Mesenteric fat pad (tissue), 1 donor: ENCODE data around the gene CENPP. TPM values are rescaled to one million over a fixed set of nuclear protein-coding genes. Genes with fewer than 3 reads are reported as not detected.
"Not testable (repeated sequence)": the region's sequence is repeated elsewhere in the genome, so short reads cannot be mapped to it uniquely, and the experiment has no call there.

Experiments used
- DNase-seq: peaks from one replicate; pipeline ENCODE4 v3.0.0-alpha.2; 2020; ENCODE audit warnings: low spot score
- total RNA-seq: library from RNA; stranded (reverse); fragmentation: NEBNext Ultra II Directional; extraction: Animal tissue kit (Norgen Biotek cat#: 25700); gene quantifications from one replicate; pipeline ENCODE4 v1.2.1, GENCODE V29; 2021
- donor health status: DM: yes; HTN: yes; CAD: no.

The CENPP gene
- total RNA-seq, 1 donor from 2014 or later = 4.0 TPM

- no peak for DNase-seq
Measured at GRCh38 chr9:92590377-92590776, 264.6 kb downstream of the CENPP start.

DNA sequence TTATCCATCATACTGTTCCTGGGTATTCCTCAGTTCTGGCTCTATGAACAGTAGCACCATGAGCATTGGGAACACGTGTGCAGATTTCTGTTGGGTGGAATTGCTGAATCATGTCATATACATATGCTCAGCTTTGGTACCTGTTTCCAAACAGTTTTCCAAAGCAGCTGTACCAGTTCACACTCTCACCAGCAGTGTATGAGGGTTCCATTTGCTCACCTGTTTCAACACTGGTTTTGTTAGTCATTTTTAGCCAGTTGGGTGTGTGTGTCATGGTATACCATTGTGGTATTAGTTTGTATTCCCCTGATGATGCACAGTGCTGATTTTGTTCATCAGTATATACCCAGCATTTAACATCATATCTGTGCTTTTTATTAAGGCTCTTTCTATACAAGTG is 266.8 kb downstream of the CENPP start:
- no peak for DNase-seq

GRCh38 chr9:92592946-92593861 is 267.5 kb downstream of the CENPP start:
- no peak for DNase-seq

- not testable (repeated sequence) for DNase-seq
Measured at GRCh38 chr9:92595075-92595474, 269.3 kb downstream of the CENPP start.

- no peak for DNase-seq
Measured at GRCh38 chr9:92595930-92596329, 270.2 kb downstream of the CENPP start.

DNA sequence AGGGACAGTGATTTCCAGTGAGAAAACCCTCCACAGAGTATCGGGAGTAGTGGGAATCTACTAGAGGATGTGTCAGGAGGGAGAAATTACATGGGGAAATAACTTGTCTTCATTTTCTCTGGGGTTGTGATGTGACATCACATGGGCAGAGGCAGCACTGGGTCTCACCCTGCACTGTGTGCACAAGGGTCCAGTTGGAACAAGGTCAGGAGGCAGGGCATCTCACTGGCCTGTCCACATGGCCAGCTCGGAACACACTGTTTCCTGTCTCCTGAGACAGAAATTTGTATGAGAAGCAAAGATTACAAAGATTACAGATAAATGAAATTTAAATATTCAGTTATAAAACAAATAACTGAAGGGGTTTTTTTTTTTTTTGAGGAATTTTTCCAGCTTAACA is 272.6 kb downstream of the CENPP start:
- no peak for DNase-seq

DNA sequence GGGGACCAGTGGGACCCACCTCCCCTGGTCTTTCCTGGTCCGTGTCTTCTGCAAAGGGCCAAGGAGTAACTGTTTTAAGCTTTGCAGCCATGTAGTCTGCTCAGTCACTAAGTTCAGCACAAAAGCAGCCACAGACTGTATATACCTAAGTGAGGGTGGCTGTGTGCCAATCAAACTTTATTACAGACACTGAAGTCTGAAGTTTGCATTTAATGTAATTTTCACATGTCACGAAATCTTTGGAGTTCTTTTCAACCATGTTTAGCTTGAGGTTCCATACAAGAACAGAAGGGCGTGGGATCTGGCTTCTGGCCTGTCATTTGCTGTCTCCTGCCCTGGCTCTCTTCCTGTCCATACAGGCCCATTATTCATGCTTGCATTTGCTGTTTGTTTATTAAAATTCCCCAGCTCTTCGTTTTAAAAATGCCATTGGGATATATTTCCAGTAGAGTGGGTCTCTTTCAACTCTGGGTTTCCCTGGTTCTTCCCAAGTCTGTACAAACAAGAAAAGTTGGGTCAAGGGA is 274.2 kb downstream of the CENPP start:
- no peak for DNase-seq

GRCh38 chr9:92600462-92601261 is 274.9 kb downstream of the CENPP start:
- no peak for DNase-seq

GRCh38 chr9:92601451-92601850 is 275.7 kb downstream of the CENPP start:
- DNase-seq = no peak

GRCh38 chr9:92602413-92602812 is 276.7 kb downstream of the CENPP start:
- DNase-seq = no peak

GRCh38 chr9:92603100-92603499 is 277.3 kb downstream of the CENPP start:
- no peak for DNase-seq

GRCh38 chr9:92603990-92604389 is 278.2 kb downstream of the CENPP start:
- DNase-seq = no peak

DNA sequence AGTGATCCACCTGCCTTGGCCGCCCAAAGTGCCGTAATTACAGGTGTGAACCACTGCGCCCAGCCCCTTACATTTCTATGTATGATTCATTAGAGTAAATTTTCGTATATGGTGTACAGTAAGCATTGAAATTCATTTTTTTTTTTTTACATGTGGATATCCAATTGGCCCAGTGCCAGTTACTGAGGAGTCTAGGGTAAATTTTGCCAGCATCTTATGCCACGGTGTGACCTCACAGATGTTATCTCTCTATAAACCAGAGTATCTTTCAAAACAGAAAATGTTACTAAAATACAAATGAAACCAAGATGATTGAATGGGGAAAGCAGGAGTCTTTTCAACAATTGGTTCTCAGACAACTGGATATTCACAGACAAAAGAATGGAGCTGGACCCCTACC is 279.5 kb downstream of the CENPP start:
- DNase-seq = no peak

- DNase-seq = no peak
Measured at GRCh38 chr9:92607088-92607487, 281.3 kb downstream of the CENPP start.

DNA sequence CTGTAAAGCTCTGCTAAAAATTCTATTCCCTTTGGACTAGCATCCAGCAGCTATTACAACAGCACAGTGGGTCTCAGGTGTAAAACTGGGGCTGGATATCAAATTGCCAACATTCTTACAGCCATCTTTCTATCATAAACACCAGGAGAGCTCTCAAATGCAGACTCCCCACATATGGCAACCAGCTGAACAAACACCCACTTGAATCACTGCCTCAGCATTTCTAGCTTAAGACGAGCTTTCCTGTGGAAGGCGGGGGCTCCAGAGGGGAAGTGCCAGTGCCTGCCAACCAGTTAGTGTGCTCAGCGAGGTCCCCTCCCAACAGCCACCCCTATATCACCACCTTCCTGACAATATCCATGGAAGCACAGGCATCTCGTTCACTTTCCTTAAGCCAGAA is 282.0 kb downstream of the CENPP start:
- no peak for DNase-seq

DNA sequence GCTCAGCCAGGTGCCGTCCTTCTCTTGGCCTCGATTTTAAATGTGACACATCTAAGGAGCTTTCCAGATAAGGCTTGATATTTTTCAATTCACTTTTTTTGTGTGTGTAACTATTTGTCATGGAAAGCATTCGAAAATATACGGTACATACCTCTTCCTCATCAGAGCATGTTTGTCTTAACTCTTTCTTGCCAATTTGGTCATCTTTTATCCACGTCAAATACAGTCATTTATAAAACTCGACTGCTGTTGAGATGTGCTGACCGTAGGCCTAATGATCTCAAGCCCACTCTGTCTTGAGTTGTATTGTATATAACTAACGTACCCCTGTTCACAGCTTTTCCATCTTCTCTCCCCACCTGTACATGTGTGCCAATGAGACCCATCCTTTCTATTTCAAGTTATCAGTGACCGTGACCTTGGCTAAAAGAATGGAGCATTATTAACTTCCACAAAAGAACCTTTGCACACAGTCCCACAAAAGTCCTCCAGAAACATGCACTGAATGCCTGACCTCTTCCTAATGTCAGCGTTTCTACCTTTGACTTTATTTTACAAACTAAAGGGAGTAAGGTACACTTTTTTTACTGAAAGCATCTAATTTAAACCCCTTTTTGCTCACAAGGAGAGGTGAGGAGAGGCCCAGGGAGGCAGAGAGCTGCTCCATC is 282.6 kb downstream of the CENPP start:
- no peak for DNase-seq

DNA sequence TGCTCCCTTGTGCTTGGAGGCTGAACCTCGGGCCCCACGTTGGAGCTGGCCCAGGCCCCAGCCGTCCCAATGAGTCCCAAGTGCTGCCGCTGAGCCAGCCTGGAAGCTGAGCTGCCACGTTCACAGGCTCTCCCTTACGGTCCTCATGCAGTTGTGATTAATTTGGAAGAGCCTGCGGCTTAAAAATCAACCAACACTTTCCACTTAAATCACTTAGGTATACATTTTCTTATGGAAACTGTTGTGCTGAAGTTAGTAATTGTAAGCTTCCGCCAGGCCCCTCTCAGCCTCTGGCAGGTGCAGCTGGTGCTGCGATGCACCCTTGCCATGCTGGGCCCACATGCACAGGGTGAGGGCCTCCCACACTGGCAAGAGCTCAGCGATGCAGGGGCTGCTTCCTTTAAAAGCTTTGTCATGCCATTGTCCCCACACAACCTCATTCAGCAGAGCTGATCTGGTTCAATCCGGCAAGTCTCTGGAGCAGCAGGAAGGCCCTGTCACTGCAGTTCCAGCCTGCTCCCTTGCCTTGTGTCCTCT is 283.2 kb downstream of the CENPP start:
- DNase-seq = no peak

DNA sequence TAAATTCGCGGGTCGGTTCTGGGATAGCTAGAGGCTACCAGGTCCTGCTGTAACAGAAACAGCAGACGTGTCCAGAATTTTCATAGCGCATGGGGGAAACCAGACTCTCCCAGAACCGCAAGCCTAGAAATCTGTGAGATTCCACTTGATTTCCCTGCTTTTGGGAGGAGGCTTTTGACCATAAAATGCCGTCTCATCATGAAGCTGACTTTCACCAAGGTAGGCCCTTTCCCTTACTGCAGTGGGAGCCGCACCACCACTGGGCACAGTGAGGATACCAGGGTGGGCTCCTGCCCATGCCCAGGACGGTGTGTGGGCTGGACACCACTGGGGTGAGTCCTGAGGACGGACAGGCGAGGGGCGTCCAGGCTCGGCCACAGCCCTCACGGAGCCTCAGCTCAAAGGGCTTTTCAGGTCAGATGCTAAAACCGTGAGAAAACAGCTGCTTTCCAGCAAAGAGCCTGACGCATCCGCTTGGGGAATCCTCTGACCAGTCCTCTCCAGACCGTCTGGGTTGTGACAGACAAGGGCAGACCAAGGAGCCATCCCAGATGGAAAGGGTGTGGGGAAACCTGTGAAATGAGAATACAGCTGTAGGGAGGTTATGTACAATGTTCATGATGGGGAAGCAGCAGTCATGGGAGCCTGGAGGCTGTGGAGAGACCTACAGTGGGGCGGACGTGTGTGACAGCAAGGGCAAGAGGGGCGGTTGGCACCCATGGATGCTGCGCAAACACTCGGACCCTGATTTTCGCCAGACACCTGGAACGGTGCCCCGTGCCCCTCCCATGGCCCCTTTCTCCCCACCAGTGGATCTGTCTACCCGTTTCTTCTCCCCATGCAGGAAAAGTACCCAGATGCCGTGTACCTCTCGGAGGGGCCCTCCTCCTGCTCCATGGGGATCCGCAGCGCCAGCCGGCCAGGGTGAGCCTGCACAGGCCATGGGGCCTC is 285.0 kb downstream of the CENPP start:
- DNase-seq = no peak

DNA sequence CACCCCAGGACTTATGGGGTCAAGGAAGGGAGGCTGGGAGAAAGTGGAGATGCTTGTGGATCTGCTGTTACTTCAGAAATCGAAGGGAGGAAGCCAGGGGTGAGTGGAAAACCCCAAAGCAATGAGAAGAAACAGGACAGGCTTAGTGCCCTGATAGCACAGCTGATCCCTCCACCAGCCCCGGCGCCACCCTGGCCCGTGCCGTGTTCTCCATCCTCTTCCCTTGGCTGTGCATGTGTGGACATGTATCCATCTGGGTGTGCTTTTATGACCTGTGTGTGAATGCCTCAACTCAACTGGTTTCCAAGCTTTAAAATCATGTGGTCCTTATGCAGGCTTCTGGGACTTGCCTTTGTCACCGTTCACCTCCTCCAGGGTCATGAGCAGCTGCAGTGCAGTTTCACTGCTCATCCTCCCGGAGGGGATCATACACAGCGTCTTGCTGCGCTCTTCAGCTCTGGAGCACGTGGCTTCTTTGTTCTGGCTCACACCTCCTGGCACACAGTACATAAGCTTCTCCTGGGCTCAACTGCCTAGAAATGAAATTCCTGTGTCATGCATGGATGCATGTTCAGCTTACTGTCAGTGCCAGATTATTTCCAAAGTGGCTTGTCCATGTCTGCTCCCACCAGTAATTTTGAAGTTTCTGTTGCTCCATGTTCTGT is 286.0 kb downstream of the CENPP start:
- no peak for DNase-seq

DNA sequence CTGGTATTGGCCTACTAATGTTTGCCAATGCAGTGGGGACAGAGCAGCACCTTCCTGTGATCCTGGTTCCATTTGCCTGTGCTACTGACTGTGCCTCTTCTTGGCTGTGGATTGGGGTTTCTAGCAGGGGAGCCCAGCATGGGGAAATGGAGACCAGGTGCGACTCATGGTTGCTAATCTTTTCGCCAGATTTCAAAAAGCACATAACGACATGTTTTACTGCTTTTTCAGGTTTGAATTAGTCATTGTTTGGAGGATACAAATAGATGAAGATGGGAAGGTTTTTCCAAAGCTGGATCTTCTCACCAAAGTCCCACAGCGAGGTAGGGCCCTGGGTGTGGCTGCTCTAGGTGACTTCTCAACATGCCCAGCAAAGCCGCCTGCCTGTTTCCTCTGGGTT is 286.5 kb downstream of the CENPP start:
- DNase-seq = no peak
